ENCODE data around the gene PRR18. TPM values are rescaled to one million over a fixed set of nuclear protein-coding genes. Genes with fewer than 3 reads are reported as not detected.

Gene PRR18
- total RNA-seq, 1 donor from 2014 or later = 0.60 TPM

DNA sequence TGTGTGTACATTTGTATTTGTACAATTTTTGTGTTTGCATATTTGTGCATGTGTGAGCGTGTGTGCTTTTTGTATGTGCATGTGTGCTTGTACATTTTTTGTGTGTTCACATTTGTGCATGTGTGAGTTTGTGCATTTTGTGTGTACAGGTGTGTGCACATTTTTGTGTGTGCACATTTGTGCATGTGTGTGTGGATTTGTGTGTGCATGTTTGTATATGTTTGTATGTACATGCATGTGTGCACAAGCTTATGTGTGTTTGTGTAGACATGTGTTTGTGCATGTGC is 28.9 kb downstream of the PRR18 start:
- TF ChIP-seq, protein P1, sequence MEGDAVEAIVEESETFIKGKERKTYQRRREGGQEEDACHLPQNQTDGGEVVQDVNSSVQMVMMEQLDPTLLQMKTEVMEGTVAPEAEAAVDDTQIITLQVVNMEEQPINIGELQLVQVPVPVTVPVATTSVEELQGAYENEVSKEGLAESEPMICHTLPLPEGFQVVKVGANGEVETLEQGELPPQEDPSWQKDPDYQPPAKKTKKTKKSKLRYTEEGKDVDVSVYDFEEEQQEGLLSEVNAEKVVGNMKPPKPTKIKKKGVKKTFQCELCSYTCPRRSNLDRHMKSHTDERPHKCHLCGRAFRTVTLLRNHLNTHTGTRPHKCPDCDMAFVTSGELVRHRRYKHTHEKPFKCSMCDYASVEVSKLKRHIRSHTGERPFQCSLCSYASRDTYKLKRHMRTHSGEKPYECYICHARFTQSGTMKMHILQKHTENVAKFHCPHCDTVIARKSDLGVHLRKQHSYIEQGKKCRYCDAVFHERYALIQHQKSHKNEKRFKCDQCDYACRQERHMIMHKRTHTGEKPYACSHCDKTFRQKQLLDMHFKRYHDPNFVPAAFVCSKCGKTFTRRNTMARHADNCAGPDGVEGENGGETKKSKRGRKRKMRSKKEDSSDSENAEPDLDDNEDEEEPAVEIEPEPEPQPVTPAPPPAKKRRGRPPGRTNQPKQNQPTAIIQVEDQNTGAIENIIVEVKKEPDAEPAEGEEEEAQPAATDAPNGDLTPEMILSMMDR (IDR thresholded peaks at IDR 0.05; ENCODE audit: unreplicated experiment) = no peak
- no peak overlapping the region for H3K4me3 Mint-ChIP-seq (ENCODE audit: low read depth)
- no peak overlapping the region for H3K27ac Mint-ChIP-seq

DNA sequence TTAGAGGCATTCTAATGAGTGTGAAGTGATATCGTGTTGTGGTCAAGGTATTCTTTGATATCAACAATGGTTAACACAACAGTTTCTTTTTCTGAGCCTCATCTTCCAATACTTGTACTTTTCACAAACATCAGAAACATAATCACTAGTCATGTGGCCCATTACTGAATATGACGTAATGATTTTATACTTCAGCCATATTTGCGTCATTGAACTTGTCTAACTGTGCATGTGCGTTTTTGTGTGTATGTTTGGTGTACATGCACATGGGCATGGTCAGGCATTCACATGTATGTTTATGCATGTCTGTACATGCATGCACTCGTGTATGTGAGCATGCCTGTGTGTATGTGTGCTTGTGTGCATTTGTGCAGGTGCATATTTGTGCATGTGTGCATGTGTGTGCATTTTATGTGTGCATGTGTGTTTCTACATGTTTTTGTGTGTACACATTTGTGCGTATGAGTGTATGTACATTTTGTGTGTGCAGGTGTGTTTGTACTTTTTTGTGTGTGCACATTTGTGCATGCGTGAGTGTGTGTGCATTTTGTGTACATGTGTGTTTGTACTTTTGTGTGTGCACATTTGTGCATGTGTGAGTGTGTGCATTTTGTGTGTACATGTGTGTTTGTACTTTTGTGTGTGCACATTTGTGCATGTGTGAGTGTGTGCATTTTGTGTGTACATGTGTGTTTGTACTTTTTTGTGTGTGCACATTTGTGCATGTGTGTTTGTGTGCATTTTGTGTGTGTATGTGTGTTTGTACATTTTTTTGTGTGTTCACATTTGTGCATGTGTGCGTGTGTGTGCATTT is 29.4 kb downstream of the PRR18 start:
- no peaks in the 10 kb centered on the region for H3K36me3 Mint-ChIP-seq (ENCODE audit: insufficient read depth)
- no peak overlapping the region for H3K27ac Mint-ChIP-seq
- no peaks in the 10 kb centered on the region for H3K9me3 Mint-ChIP-seq (ENCODE audit: low read depth)
- DNase-seq (ENCODE audit: low spot score, unreplicated experiment) = no peak
- TF ChIP-seq, protein P1 (IDR thresholded peaks at IDR 0.05; ENCODE audit: unreplicated experiment) = no peak
- peaks cover 50% of the 10 kb centered on the region for H3K27me3 Mint-ChIP-seq
- no peak overlapping the region for H3K4me3 Mint-ChIP-seq (ENCODE audit: low read depth)
- H3K4me1 Mint-ChIP-seq (ENCODE audit: low read depth) = no peaks in the 10 kb centered on the region

More for the DNA sequence above, 28.9 kb downstream of the PRR18 start:
- Mint-ChIP-seq H3K9me3 (ENCODE audit: low read depth) (no peaks in the 10 kb centered on the region), H3K36me3 (ENCODE audit: insufficient read depth) (no peaks in the 10 kb centered on the region), H3K27me3 (peaks cover 48% of the 10 kb centered on the region), H3K4me1 (ENCODE audit: low read depth) (no peaks in the 10 kb centered on the region)
- DNase-seq (ENCODE audit: low spot score, unreplicated experiment) = no peak

DNA sequence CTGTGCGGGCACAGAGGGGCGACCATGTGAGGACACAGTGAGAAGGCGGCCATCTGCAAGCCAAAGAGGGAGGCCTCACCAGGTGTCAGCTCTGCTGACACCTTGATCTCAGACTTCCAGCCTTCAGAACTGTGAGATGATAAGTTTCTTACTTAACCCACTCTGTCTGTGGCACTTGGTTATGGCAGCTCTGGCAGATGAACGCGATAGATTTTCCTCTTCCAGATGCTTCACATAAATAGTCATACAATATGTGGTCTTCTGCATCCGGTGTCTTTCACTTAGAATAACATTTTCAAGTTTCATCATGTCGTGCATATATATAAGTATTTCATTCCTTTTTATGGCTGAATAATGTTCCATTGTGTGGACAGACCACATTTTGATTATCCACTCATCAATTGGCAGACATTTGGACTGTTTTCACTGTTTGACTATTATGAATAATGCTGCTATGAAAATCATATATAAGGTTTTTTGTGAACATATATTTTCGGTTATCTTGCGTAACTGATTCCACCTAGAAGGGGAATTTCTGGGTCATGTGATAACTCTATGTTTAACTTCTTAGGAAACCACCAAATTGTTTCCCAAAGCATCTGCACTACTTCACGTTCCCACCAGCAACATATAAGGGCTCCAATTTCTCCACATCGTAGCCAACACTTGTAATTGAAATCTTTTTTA is 30.2 kb downstream of the PRR18 start:
- Mint-ChIP-seq H3K27ac (no peak overlapping the region), H3K27me3 (peaks cover 45% of the 10 kb centered on the region), H3K4me1 (ENCODE audit: low read depth) (no peaks in the 10 kb centered on the region), H3K9me3 (ENCODE audit: low read depth) (no peaks in the 10 kb centered on the region), H3K36me3 (ENCODE audit: insufficient read depth) (no peaks in the 10 kb centered on the region), H3K4me3 (ENCODE audit: low read depth) (no peak overlapping the region)
- TF ChIP-seq, protein P1 (IDR thresholded peaks at IDR 0.05; ENCODE audit: unreplicated experiment) = no peak
- DNase-seq (ENCODE audit: low spot score, unreplicated experiment) = no peak

DNA sequence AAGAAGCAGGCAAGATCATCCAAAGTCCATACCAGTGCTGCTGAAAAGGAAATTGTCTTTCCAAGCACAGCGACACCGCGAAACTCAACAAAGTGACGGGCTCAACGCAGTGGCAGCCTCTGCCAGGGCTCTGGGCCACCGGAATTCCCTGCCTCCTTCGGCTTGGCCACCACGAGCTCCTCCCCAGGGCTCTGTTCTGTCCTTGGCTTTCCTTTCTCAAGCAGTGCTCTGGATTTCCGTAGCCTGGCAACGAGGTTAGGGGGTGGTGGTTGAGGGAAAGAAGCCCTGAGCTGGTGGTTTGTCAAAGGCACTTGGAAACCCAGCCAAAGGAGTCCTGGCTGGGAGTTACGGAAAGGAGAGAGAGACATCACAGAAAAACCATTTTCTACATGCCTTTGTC is 31.2 kb downstream of the PRR18 start:
- H3K27me3 Mint-ChIP-seq = peaks cover 39% of the 10 kb centered on the region
- H3K27ac Mint-ChIP-seq = no peak overlapping the region
- TF ChIP-seq, protein P1 (IDR thresholded peaks at IDR 0.05; ENCODE audit: unreplicated experiment) = no peak
- no peaks in the 10 kb centered on the region for H3K36me3 Mint-ChIP-seq (ENCODE audit: insufficient read depth)
- DNase-seq (ENCODE audit: low spot score, unreplicated experiment) = no peak
- no peaks in the 10 kb centered on the region for H3K9me3 Mint-ChIP-seq (ENCODE audit: low read depth)
- no peak overlapping the region for H3K4me3 Mint-ChIP-seq (ENCODE audit: low read depth)
- H3K4me1 Mint-ChIP-seq (ENCODE audit: low read depth) = no peaks in the 10 kb centered on the region

DNA sequence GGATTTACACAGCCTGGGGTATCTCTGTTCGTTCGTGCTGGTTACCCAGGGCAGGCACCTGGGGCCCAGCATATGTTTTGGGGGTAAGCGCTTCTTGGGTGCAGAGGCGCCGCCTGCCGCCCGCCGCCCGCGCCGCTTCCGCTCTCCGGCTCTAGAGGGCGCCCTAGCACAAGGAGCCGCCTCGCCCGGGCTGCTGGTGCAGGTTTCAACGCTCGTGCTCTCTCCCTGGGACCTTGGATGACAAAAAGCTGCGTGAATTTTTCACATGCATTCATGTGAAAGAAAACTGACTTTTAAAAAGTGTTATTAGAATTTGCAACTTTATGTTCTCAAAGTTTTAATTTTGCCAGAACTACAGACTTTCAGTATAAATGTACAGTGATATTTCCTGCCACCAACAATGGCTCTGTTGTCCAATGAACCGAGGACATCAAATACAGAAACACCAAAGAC is 32.5 kb downstream of the PRR18 start:
- Mint-ChIP-seq H3K4me1 (ENCODE audit: low read depth) (no peaks in the 10 kb centered on the region), H3K9me3 (ENCODE audit: low read depth) (no peaks in the 10 kb centered on the region), H3K27ac (no peak overlapping the region), H3K27me3 (peaks cover 34% of the 10 kb centered on the region), H3K4me3 (ENCODE audit: low read depth) (no peak overlapping the region), H3K36me3 (ENCODE audit: insufficient read depth) (no peaks in the 10 kb centered on the region)
- TF ChIP-seq, protein P1 (IDR thresholded peaks at IDR 0.05; ENCODE audit: unreplicated experiment) = peak; percentile 98
- peak; percentile 77 for DNase-seq (ENCODE audit: low spot score, unreplicated experiment)
